Prostate gland (tissue), 2 donors: ENCODE measurements around the gene THNSL1. TPM values are rescaled to one million over a fixed set of nuclear protein-coding genes. Genes with fewer than 3 reads are reported as not detected.

Experiments used
- DNase-seq: peaks from one replicate; pipeline ENCODE4 v3.0.0-alpha.2; 2019; ENCODE audit warnings: low spot score
- H3K27ac ChIP-seq, 2 donors: fragments of 200-600 bp; sonication (generic); 2 replicates each; pipeline ENCODE4 v1.5.1; 2017 to 2019
- H3K27me3 ChIP-seq: fragments of 200-600 bp; sonication (generic); replicated peaks from 2 replicates; pipeline ENCODE4 v1.5.1; 2019; ENCODE audit not compliant: insufficient read depth
- H3K36me3 ChIP-seq, 2 donors: fragments of 200-600 bp; sonication (generic); 1 replicate in 1 of 2; 2 replicates in 1 of 2; pipeline versions ENCODE4 v1.5.1 to v1.8.1; 2017 to 2019
- H3K4me1 ChIP-seq: fragments of 200-600 bp; sonication (generic); replicated peaks from 2 replicates; pipeline ENCODE4 v1.5.1; 2019
- H3K4me3 ChIP-seq, 2 donors: fragments of 200-600 bp; sonication (generic); 2 replicates each; pipeline ENCODE4 v1.5.1; 2017 to 2019
- H3K9me3 ChIP-seq: fragments of 200-600 bp; sonication (generic); 2 replicates; pipeline ENCODE4 v1.5.1; 2017
- CTCF ChIP-seq, 4 experiments: fragments of 200-600 bp in 2 of 4; fragments of 450-650 bp in 2 of 4; sonication (generic) in 2 of 4; IDR thresholded peaks; 1 replicate in 3 of 4; 2 replicates in 1 of 4; pipeline ENCODE4 v1.5.1; 2016 to 2019; ENCODE audit warnings: antibody characterized with exemption in 4 of 4, mild to moderate bottlenecking in 2 of 4, moderate library complexity in 2 of 4
- POLR2A ChIP-seq: fragments of 450-650 bp; IDR thresholded peaks from one replicate; pipeline ENCODE4 v1.6.1; 2016; ENCODE audit warnings: antibody characterized with exemption, mild to moderate bottlenecking
- POLR2AphosphoS5 ChIP-seq: sonication (generic); formaldehyde crosslinking; IDR thresholded peaks from one replicate; pipeline ENCODE4 v1.6.1; 2017; ENCODE audit warnings: antibody characterized with exemption
- WGBS: methylation state at CpG from one replicate; pipeline ENCODE4 v1.1.5; 2018; 5-methylcytosine and 5-hydroxymethylcytosine counted together
- intact Hi-C: fragments of 100-400 bp; cut with DNase I; formaldehyde crosslinking; loops from one replicate; pipeline ENCODE4 v1.14.2; 2022
- total RNA-seq, 2 donors: library from RNA; depleted of rRNA; stranded (reverse); fragments of >200 nt; gene quantifications; one replicate each; pipeline ENCODE4 v1.1.0, GENCODE V29; 2016

The THNSL1 gene
- total RNA-seq, 2 donors from 2014 or later = 2.4 to 4.3 TPM

- H3K9me3 ChIP-seq = no peaks in the 10 kb centered on the region
- no peak overlapping the region for H3K27ac ChIP-seq
- WGBS = 96% methylated on average over 1 of the region's 1 CpG
- H3K27me3 ChIP-seq = no peaks in the 10 kb centered on the region
- H3K36me3 ChIP-seq = no peaks in the 10 kb centered on the region
- TF ChIP-seq POLR2A = no peak
- no peak for TF ChIP-seq POLR2AphosphoS5
- TF ChIP-seq CTCF (IDR thresholded peaks at IDR 0.05) = no peak
- no peak overlapping the region for H3K4me3 ChIP-seq
- H3K4me1 ChIP-seq = no peaks in the 10 kb centered on the region
- DNase-seq = no peak
- intact Hi-C loops = loop anchor here (10.0 kb wide), 1 partner anchor 338 kb away; no protein-coding TSS in a partner anchor
These were observed 33.9 kb upstream of the THNSL1 start for GRCh38 chr10:24982319-24983112.

- TF ChIP-seq CTCF (IDR thresholded peaks at IDR 0.05) = no peak
- TF ChIP-seq POLR2AphosphoS5 = no peak
- no peak for TF ChIP-seq POLR2A
- H3K36me3 ChIP-seq = no peaks in the 10 kb centered on the region
- intact Hi-C loops = loop anchor here (10.0 kb wide), 1 partner anchor 338 kb away; no protein-coding TSS in a partner anchor
These were observed 33.3 kb upstream of the THNSL1 start for GRCh38 chr10:24983130-24983529.

GRCh38 chr10:24983946-24984345, 32.5 kb upstream of the THNSL1 start:
- intact Hi-C loops = loop anchor here (10.0 kb wide), 1 partner anchor 339 kb away; no protein-coding TSS in a partner anchor
- no peak for TF ChIP-seq POLR2AphosphoS5
- no peak for TF ChIP-seq POLR2A
- Histone ChIP-seq H3K36me3 (no peaks in the 10 kb centered on the region), H3K9me3 (no peaks in the 10 kb centered on the region), H3K27ac (no peak overlapping the region), H3K4me1 (no peaks in the 10 kb centered on the region), H3K27me3 (no peaks in the 10 kb centered on the region), H3K4me3 (no peak overlapping the region)
- no peak for DNase-seq
- WGBS = 74% methylated on average over 3 of the region's 3 CpGs

More at GRCh38 chr10:24983130-24983529, 33.3 kb upstream of the THNSL1 start:
- no peak overlapping the region for H3K27ac ChIP-seq
- no peak for DNase-seq
- H3K9me3 ChIP-seq = no peaks in the 10 kb centered on the region
- H3K27me3 ChIP-seq = no peaks in the 10 kb centered on the region
- WGBS = 96% methylated on average over 4 of the region's 4 CpGs
- no peak overlapping the region for H3K4me3 ChIP-seq
- H3K4me1 ChIP-seq = no peaks in the 10 kb centered on the region

- no peak for DNase-seq
- Histone ChIP-seq H3K4me3 (no peak overlapping the region), H3K27ac (no peak overlapping the region), H3K9me3 (no peaks in the 10 kb centered on the region), H3K36me3 (no peaks in the 10 kb centered on the region), H3K27me3 (no peaks in the 10 kb centered on the region), H3K4me1 (no peaks in the 10 kb centered on the region)
- WGBS = 48% methylated on average over 3 of the region's 3 CpGs
- intact Hi-C loops = loop anchor here (10.0 kb wide), 1 partner anchor 340 kb away; no protein-coding TSS in a partner anchor
- TF ChIP-seq POLR2AphosphoS5 = no peak
These were observed 31.5 kb upstream of the THNSL1 start for GRCh38 chr10:24984906-24985305.

- Histone ChIP-seq H3K9me3 (no peaks in the 10 kb centered on the region), H3K4me1 (no peaks in the 10 kb centered on the region), H3K4me3 (no peak overlapping the region), H3K27me3 (no peaks in the 10 kb centered on the region), H3K27ac (no peak overlapping the region), H3K36me3 (no peaks in the 10 kb centered on the region)
- TF ChIP-seq CTCF (IDR thresholded peaks at IDR 0.05) (no peak), POLR2A (no peak), POLR2AphosphoS5 (no peak)
- no peak for DNase-seq
- intact Hi-C loops = loop anchor here (10.0 kb wide), 1 partner anchor 344 kb away; no protein-coding TSS in a partner anchor
- WGBS = 79% methylated on average over 12 of the region's 12 CpGs
These were observed 27.4 kb upstream of the THNSL1 start for GRCh38 chr10:24988831-24989640.
